H9 (cell line): ENCODE measurements around the gene TMEM39B. TPM values are rescaled to one million over a fixed set of nuclear protein-coding genes. Genes with fewer than 3 reads are reported as not detected.

ENCODE experiments used
- DNase-seq: peaks from one replicate; pipeline ENCODE4 v3.0.0-alpha.2; 2017
- H2AFZ ChIP-seq: one replicate; pipeline ENCODE4 v1.6.1; 2013; ENCODE audit warnings: mild to moderate bottlenecking, low read length, control low read depth, moderate library complexity
- H2AK5ac ChIP-seq: 2 replicates; pipeline ENCODE4 v1.6.1; 2013; ENCODE audit warnings: low read length, control low read depth, mixed read lengths; ENCODE audit not compliant: insufficient read length
- H2BK120ac ChIP-seq: one replicate; pipeline ENCODE4 v1.6.1; 2013; ENCODE audit warnings: low read depth, mild to moderate bottlenecking, low read length, control low read depth, inconsistent platforms; ENCODE audit not compliant: poor library complexity, severe bottlenecking
- H2BK12ac ChIP-seq: 2 replicates; pipeline ENCODE4 v1.6.1; 2013; ENCODE audit warnings: low read length, control low read depth, mixed read lengths, low read depth; ENCODE audit not compliant: insufficient read length
- H2BK15ac ChIP-seq: 2 replicates; pipeline ENCODE4 v1.6.1; 2013; ENCODE audit warnings: low read depth, low read length, control low read depth
- H2BK20ac ChIP-seq: one replicate; pipeline ENCODE4 v1.6.1; 2013; ENCODE audit warnings: low read depth, mild to moderate bottlenecking, low read length, control low read depth, inconsistent platforms; ENCODE audit not compliant: poor library complexity, severe bottlenecking
- H2BK5ac ChIP-seq: 2 replicates; pipeline ENCODE4 v1.6.1; 2013; ENCODE audit warnings: low read length, control low read depth, mixed read lengths; ENCODE audit not compliant: insufficient read length
- H3K14ac ChIP-seq: 2 replicates; pipeline ENCODE4 v1.6.1; 2013; ENCODE audit warnings: low read length, control low read depth; ENCODE audit not compliant: insufficient read depth
- H3K18ac ChIP-seq: 2 replicates; pipeline ENCODE4 v1.6.1; 2013; ENCODE audit warnings: low read depth, mild to moderate bottlenecking, mixed read lengths, low read length, control low read depth; ENCODE audit not compliant: insufficient read length
- H3K23ac ChIP-seq: 2 replicates; pipeline ENCODE4 v1.6.1; 2013; ENCODE audit warnings: low read length, control low read depth, mixed read lengths, low read depth; ENCODE audit not compliant: insufficient read length
- H3K23me2 ChIP-seq: 2 replicates; pipeline ENCODE4 v1.6.1; 2013; ENCODE audit warnings: low read depth, mild to moderate bottlenecking, mixed read lengths, low read length, control low read depth; ENCODE audit not compliant: insufficient read length, poor library complexity, severe bottlenecking
- H3K27ac ChIP-seq: 2 replicates; pipeline ENCODE4 v1.5.1; 2013; ENCODE audit warnings: low read length, control low read depth, mixed read lengths, low read depth; ENCODE audit not compliant: insufficient read length
- H3K27me3 ChIP-seq: 2 replicates; pipeline ENCODE4 v1.6.1; 2013; ENCODE audit warnings: low read length, control low read depth, inconsistent platforms; ENCODE audit not compliant: insufficient read depth
- H3K4ac ChIP-seq: 2 replicates; pipeline ENCODE4 v1.6.1; 2013; ENCODE audit warnings: low read depth, mild to moderate bottlenecking, control low read depth, inconsistent platforms, low read length, moderate library complexity
- H3K4me1 ChIP-seq: 2 replicates; pipeline ENCODE4 v1.6.1; 2013; ENCODE audit warnings: low read length, control low read depth, inconsistent platforms; ENCODE audit not compliant: insufficient read depth
- H3K4me2 ChIP-seq: 2 replicates; pipeline ENCODE4 v1.6.1; 2013; ENCODE audit warnings: low read length, control low read depth, mixed read lengths; ENCODE audit not compliant: insufficient read length, insufficient read depth
- H3K56ac ChIP-seq: 2 replicates; pipeline ENCODE4 v1.6.1; 2013; ENCODE audit warnings: low read depth, mild to moderate bottlenecking, mixed read lengths, low read length, control low read depth; ENCODE audit not compliant: insufficient read length
- H3K79me1 ChIP-seq: 2 replicates; pipeline ENCODE4 v1.6.1; 2013; ENCODE audit warnings: low read depth, mild to moderate bottlenecking, moderate library complexity, low read length, control low read depth, inconsistent platforms; ENCODE audit not compliant: insufficient read depth, poor library complexity, severe bottlenecking
- H3K79me2 ChIP-seq: 2 replicates; pipeline ENCODE4 v1.6.1; 2013; ENCODE audit warnings: low read length, control low read depth, inconsistent platforms; ENCODE audit not compliant: insufficient read depth
- H3K9ac ChIP-seq: 2 replicates; pipeline ENCODE4 v1.6.1; 2013; ENCODE audit warnings: low read length, control low read depth, mixed read lengths; ENCODE audit not compliant: insufficient read length; ENCODE audit errors: extremely low read depth
- H3K9me3 ChIP-seq: one replicate; pipeline ENCODE4 v1.6.1; 2013; ENCODE audit warnings: low read depth, low read length, inconsistent platforms; ENCODE audit not compliant: control insufficient read depth
- H3T11ph ChIP-seq: one replicate; pipeline ENCODE4 v1.6.1; 2013; ENCODE audit warnings: mild to moderate bottlenecking, low read length, control low read depth, inconsistent platforms
- H4K20me1 ChIP-seq: one replicate; pipeline ENCODE4 v1.6.1; 2013; ENCODE audit not compliant: control insufficient read depth, insufficient read length, insufficient read depth
- H4K5ac ChIP-seq: 2 replicates; pipeline ENCODE4 v1.6.1; 2013; ENCODE audit warnings: low read depth, mild to moderate bottlenecking, mixed read lengths, low read length, control low read depth; ENCODE audit not compliant: insufficient read length
- H4K8ac ChIP-seq: replicated peaks from 2 replicates; pipeline ENCODE4 v1.6.1; 2013; ENCODE audit warnings: low read length, control low read depth, mixed read lengths, low read depth; ENCODE audit not compliant: insufficient read length
- H4K91ac ChIP-seq: 2 replicates; pipeline ENCODE4 v1.6.1; 2013; ENCODE audit warnings: low read depth, mild to moderate bottlenecking, moderate library complexity, mixed read lengths, low read length, control low read depth; ENCODE audit not compliant: insufficient read length
- H3K27ac Mint-ChIP-seq, 3 experiments: 2 replicates in 2 of 3; 3 replicates in 1 of 3; pipeline ENCODE4 v1.8.0; 2020 to 2021; ENCODE audit warnings: mixed read lengths in 3 of 3, mild to moderate bottlenecking in 1 of 3, moderate library complexity in 1 of 3
- H3K27me3 Mint-ChIP-seq: 2 replicates; pipeline ENCODE4 v1.8.0; 2021; ENCODE audit warnings: low read depth, mild to moderate bottlenecking, moderate library complexity, mixed read lengths
- H3K36me3 Mint-ChIP-seq, 3 experiments: 2 replicates in 2 of 3; 3 replicates in 1 of 3; pipeline ENCODE4 v1.8.0; 2020 to 2021; ENCODE audit warnings: low read depth in 3 of 3, mixed read lengths in 3 of 3; ENCODE audit not compliant: insufficient read depth in 1 of 3
- H3K4me1 Mint-ChIP-seq, 2 experiments: 2 replicates each; pipeline ENCODE4 v1.8.0; 2020; ENCODE audit warnings: mixed read lengths in 2 of 2
- H3K4me3 Mint-ChIP-seq, 2 experiments: 2 replicates in 1 of 2; 3 replicates in 1 of 2; pipeline ENCODE4 v1.8.0; 2020 to 2021; ENCODE audit warnings: mild to moderate bottlenecking in 2 of 2, mixed read lengths in 2 of 2, moderate library complexity in 1 of 2
- H3K9me3 Mint-ChIP-seq, 2 experiments: 2 replicates in 1 of 2; 3 replicates in 1 of 2; pipeline ENCODE4 v1.8.0; 2020; ENCODE audit warnings: mild to moderate bottlenecking in 2 of 2, mixed read lengths in 2 of 2, moderate library complexity in 1 of 2
- CTCF ChIP-seq: fragments of 200-600 bp; sonication (generic); conservative IDR thresholded peaks from 3 replicates; pipeline ENCODE4 v1.8.0; 2021; ENCODE audit warnings: antibody characterized with exemption, mild to moderate bottlenecking
- WGBS: extraction: QIAGEN DNeasy Blood & Tissue Kit; methylation state at CpG from one replicate; pipeline ENCODE4 v1.1.7; 2013; ENCODE audit warnings: missing lambda C conversion rate, low lambda C conversion rate, mixed read lengths; ENCODE audit not compliant: insufficient read length; ENCODE audit errors: extremely low coverage; 5-methylcytosine and 5-hydroxymethylcytosine counted together
- total RNA-seq: library from RNA; stranded (reverse); gene quantifications from 2 replicates; pipeline ENCODE4 v1.2.1, GENCODE V29; 2021

Gene TMEM39B
- total RNA-seq, 1 experiment from 2014 or later = 27.4 TPM

DNA sequence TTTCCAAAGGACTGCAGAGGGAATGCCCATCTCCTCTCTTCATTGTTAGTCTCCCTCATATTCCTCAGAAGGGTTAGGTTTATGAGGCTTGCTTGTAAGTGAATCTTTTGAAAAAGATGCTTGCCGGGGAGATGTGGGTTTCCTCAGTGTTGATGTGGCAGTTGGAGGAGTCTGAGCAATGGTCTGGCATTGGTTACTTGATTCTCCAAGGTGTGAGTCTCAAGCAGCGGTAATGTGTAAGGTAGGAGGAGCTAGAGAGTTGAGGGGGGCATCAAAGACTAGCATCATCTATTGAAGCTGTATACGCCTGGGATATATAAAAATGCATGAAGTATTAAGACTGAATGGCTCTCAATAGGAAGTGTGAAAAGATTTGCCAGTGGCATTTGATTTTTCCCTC, 37.6 kb upstream of the TMEM39B start:
- Histone ChIP-seq H4K20me1 (no peaks in the 10 kb centered on the region), H3K18ac (no peak overlapping the region), H4K8ac (no peak overlapping the region), H3K79me2 (peaks cover 25% of the 10 kb centered on the region; the same call in 1 of the 2 replicates), H3K23me2 (no peaks in the 10 kb centered on the region), H3K9ac (no peak overlapping the region), H3K4me1 (no peaks in the 10 kb centered on the region), H3K4me2 (no peak overlapping the region), H3K23ac (no peak overlapping the region), H4K91ac (no peak overlapping the region), H3K14ac (no peak overlapping the region), H2BK120ac (no peak overlapping the region), H3K27ac (no peak overlapping the region), H2BK20ac (no peak overlapping the region), H2BK15ac (no peak overlapping the region), H2BK12ac (no peak overlapping the region), H3K79me1 (peaks cover 13% of the 10 kb centered on the region), H2BK5ac (no peak overlapping the region), H3T11ph (no peak overlapping the region), H4K5ac (no peak overlapping the region), H3K9me3 (no peaks in the 10 kb centered on the region), H3K56ac (no peak overlapping the region), H2AFZ (no peak overlapping the region), H3K4ac (no peak overlapping the region), H3K27me3 (no peaks in the 10 kb centered on the region), H2AK5ac (no peak overlapping the region)
- Mint-ChIP-seq H3K27ac (peak overlapping the region in 2 of 3 experiments; percentile 1 to 8; a peak in 1 of 7 replicates), H3K36me3 (peaks cover 49 to 88% (median 88%) of the 10 kb centered on the region in 3 experiments; a peak in 6 of 7 replicates), H3K4me1 (no peaks in the 10 kb centered on the region), H3K9me3 (no peaks in the 10 kb centered on the region), H3K4me3 (no peak overlapping the region), H3K27me3 (no peaks in the 10 kb centered on the region)
- TF ChIP-seq CTCF = 0 out of 3 replicates have a peak, but pooled peaks have one; percentile 9
- no peak for DNase-seq
- no CpG with 5 or more reads among the region's 3 CpGs for WGBS
